ENCODE data around the gene ZNF681. TPM values are rescaled to one million over a fixed set of nuclear protein-coding genes. Genes with fewer than 3 reads are reported as not detected.

ZNF681 gene
- total and polyA plus RNA-seq, 2 of the 4 experiments (the other 2 are of a cell fraction), result 0.15 to 0.54 TPM

DNA sequence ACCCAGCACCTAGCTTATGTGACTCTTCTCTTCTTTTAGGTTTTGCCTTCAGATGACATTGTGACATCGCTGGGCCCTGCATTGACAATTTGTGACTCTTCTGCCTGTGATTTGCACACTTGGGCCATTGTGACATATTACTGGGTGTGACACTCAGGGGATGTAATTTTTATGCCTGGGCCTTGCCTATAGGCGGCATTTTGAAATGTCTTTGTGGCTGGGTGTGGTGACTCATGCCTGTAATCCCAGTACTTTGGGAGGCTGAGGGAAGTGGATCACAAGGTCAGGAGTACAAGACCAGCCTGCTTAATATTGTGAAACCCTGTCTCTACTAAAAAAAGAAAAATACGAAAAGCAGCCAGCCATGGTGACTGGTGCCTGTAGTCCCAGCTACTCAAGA, 28.4 kb upstream of the ZNF681 start:
- no peak overlapping the region for H2BK5ac ChIP-seq (ENCODE audit: low read depth, low read length, poor library complexity, severe bottlenecking)
- CTCF ChIA-PET, result no interaction called here
- no peak overlapping the region for H2BK120ac ChIP-seq (ENCODE audit: low read depth, low read length)
- H3K18ac ChIP-seq (ENCODE audit: low read depth, low read length), result no peak overlapping the region
- H2AFZ ChIP-seq (replicated peaks; ENCODE audit: low read length, poor library complexity), result no peak overlapping the region
- no peaks in the 10 kb centered on the region for H4K20me1 ChIP-seq (ENCODE audit: insufficient read depth, low read length)
- peaks cover 9% of the 10 kb centered on the region for H3K9me3 ChIP-seq (ENCODE audit: control insufficient read depth, insufficient read depth, low read length)
- H3K23ac ChIP-seq (ENCODE audit: low read depth, low read length), result no peak overlapping the region
- no peak overlapping the region for H3K14ac ChIP-seq (replicated peaks; ENCODE audit: low read depth, low read length)
- TF ChIP-seq CEBPB (IDR thresholded peaks at IDR 0.05; ENCODE audit: low read depth, low read length) (no peak), CHD1 (IDR thresholded peaks at IDR 0.05; ENCODE audit: low read depth, low read length) (no peak), BHLHE40 (IDR thresholded peaks at IDR 0.05; ENCODE audit: low read depth, low read length) (no peak), FOS (IDR thresholded peaks at IDR 0.05; ENCODE audit: low read depth, low read length) (no peak), SMC3 (IDR thresholded peaks at IDR 0.05; ENCODE audit: low read depth, low read length) (no peak), MAZ (IDR thresholded peaks at IDR 0.05; ENCODE audit: borderline replicate concordance, low read depth, low read length) (no peak), RFX5 (IDR thresholded peaks at IDR 0.05; ENCODE audit: low read depth, low read length) (no peak), RAD21 (IDR thresholded peaks at IDR 0.05; ENCODE audit: low read length) (no peak), MAFK (IDR thresholded peaks at IDR 0.05; ENCODE audit: low read depth, low read length) (no peak), RCOR1 (IDR thresholded peaks at IDR 0.05; ENCODE audit: insufficient replicate concordance, low read length) (no peak), MXI1 (IDR thresholded peaks at IDR 0.05; ENCODE audit: borderline replicate concordance, low read depth, low read length) (no peak), POLR2A (IDR thresholded peaks at IDR 0.05; ENCODE audit: low read depth, low read length) (no peak), NFE2L2 (IDR thresholded peaks at IDR 0.05; ENCODE audit: low read depth, low read length) (no peak)
- TF ChIP-seq, protein P1, sequence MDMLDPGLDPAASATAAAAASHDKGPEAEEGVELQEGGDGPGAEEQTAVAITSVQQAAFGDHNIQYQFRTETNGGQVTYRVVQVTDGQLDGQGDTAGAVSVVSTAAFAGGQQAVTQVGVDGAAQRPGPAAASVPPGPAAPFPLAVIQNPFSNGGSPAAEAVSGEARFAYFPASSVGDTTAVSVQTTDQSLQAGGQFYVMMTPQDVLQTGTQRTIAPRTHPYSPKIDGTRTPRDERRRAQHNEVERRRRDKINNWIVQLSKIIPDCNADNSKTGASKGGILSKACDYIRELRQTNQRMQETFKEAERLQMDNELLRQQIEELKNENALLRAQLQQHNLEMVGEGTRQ (IDR thresholded peaks at IDR 0.05; ENCODE audit: low read depth, low read length), result no peak
- TF ChIP-seq, protein P2, sequence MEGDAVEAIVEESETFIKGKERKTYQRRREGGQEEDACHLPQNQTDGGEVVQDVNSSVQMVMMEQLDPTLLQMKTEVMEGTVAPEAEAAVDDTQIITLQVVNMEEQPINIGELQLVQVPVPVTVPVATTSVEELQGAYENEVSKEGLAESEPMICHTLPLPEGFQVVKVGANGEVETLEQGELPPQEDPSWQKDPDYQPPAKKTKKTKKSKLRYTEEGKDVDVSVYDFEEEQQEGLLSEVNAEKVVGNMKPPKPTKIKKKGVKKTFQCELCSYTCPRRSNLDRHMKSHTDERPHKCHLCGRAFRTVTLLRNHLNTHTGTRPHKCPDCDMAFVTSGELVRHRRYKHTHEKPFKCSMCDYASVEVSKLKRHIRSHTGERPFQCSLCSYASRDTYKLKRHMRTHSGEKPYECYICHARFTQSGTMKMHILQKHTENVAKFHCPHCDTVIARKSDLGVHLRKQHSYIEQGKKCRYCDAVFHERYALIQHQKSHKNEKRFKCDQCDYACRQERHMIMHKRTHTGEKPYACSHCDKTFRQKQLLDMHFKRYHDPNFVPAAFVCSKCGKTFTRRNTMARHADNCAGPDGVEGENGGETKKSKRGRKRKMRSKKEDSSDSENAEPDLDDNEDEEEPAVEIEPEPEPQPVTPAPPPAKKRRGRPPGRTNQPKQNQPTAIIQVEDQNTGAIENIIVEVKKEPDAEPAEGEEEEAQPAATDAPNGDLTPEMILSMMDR (conservative IDR thresholded peaks at IDR 0.05; ENCODE audit: low read depth, low read length), result no peak
- TF ChIP-seq, protein P3, sequence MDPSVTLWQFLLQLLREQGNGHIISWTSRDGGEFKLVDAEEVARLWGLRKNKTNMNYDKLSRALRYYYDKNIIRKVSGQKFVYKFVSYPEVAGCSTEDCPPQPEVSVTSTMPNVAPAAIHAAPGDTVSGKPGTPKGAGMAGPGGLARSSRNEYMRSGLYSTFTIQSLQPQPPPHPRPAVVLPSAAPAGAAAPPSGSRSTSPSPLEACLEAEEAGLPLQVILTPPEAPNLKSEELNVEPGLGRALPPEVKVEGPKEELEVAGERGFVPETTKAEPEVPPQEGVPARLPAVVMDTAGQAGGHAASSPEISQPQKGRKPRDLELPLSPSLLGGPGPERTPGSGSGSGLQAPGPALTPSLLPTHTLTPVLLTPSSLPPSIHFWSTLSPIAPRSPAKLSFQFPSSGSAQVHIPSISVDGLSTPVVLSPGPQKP (IDR thresholded peaks at IDR 0.05; ENCODE audit: borderline replicate concordance, low read depth, low read length), result no peak
- no peaks in the 10 kb centered on the region for H3K27me3 ChIP-seq (ENCODE audit: control insufficient read depth, insufficient read depth, low read length)
- BruUV-seq (replicated peaks), result no TSS peak
- H3K56ac ChIP-seq (ENCODE audit: extremely low read depth, insufficient read depth, low read length), result no peak overlapping the region
- H2BK15ac ChIP-seq (ENCODE audit: low read depth, low read length), result no peak overlapping the region
- DNase-seq (peak; percentile 1), ATAC-seq (ENCODE audit: low read depth) (0 out of 2 replicates have a peak, but pooled peaks have one; percentile 37)
- POLR2A ChIA-PET (ENCODE audit: unreplicated experiment), result no interaction called here
- H4K91ac ChIP-seq (ENCODE audit: insufficient read depth, low read depth, low read length), result no peak overlapping the region
- no peak overlapping the region for H3K4me3 ChIP-seq (ENCODE audit: insufficient read depth, low read depth, low read length)
- no peak overlapping the region for H3K27ac ChIP-seq (ENCODE audit: insufficient read depth, low read length)
- no peaks in the 10 kb centered on the region for H3K9me1 ChIP-seq (ENCODE audit: insufficient read depth, low read length)
- no peak overlapping the region for H2AK9ac ChIP-seq (replicated peaks; ENCODE audit: low read depth, low read length, poor library complexity)
- no peaks in the 10 kb centered on the region for H3K4me1 ChIP-seq (ENCODE audit: control insufficient read depth, insufficient read depth, low read length)
- no peaks in the 10 kb centered on the region for H3K79me1 ChIP-seq (ENCODE audit: low read depth in 1 of 2, low read length in 2 of 2)
- in situ Hi-C loops (cut with MboI; ENCODE audit: low sequenced_read_pairs), result no loop called here
- no peak overlapping the region for H4K5ac ChIP-seq (ENCODE audit: low read depth, low read length)
- H3K4me2 ChIP-seq (ENCODE audit: low read depth, low read length), result no peak overlapping the region
- no peak overlapping the region for H3K4ac ChIP-seq (ENCODE audit: low read depth, low read length)
- dilution Hi-C loops (cut with HindIII; ENCODE audit: low sequenced_read_pairs, unreplicated experiment), result no loop called here
- intact Hi-C loops (cut with micrococcal nuclease), result no loop called here
- WGBS, 2 experiments (ENCODE audit: extremely low coverage in 2 of 2, insufficient read length in 1 of 2), result 80% methylated on average over 1 of the region's 3 CpGs; no CpG with 5 or more reads in 1 of the 2 experiments
- H2BK20ac ChIP-seq (ENCODE audit: low read depth, low read length), result no peak overlapping the region
- H3K9ac ChIP-seq (ENCODE audit: low read depth, low read length), result no peak overlapping the region
- H4K8ac ChIP-seq (ENCODE audit: low read depth in 2 of 2, low read length in 2 of 2), result no peak overlapping the region
- no peak overlapping the region for H2AK5ac ChIP-seq (ENCODE audit: low read depth, low read length)
- no peaks in the 10 kb centered on the region for H3K36me3 ChIP-seq (ENCODE audit: control insufficient read depth, insufficient read depth, low read length)

Measured in IMR-90 (cell line).